ENCODE data around the gene KAZN. TPM values are rescaled to one million over a fixed set of nuclear protein-coding genes. Genes with fewer than 3 reads are reported as not detected.

Gene KAZN
- polyA plus RNA-seq, 2 of the 4 experiments (the other 2 are of a cell fraction) = 1.3 to 1.9 TPM

GRCh38 chr1:14897080-14897449, 298.6 kb downstream of the KAZN start:
- no peak overlapping the region for H3K27ac ChIP-seq
- ATAC-seq = peak in 1 of 2 experiments; percentile 56; a peak in 1 of 6 replicates
- DNase-seq (ENCODE audit: low read depth in 1 of 2, low spot score in 1 of 2) = peak in 1 of 2 experiments; percentile 46
- ChIA-PET POLR2A (no interaction called here), CTCF (interaction anchor here (1.1 to 1.2 kb wide), 2 partner anchors 18 to 150 kb away, joined by 3 read pairs; no protein-coding TSS in a partner anchor)
- H3K9me3 ChIP-seq = no peaks in the 10 kb centered on the region
- H3K4me3 ChIP-seq = no peak overlapping the region
- no peaks in the 10 kb centered on the region for H3K4me1 ChIP-seq
- H3K4me2 ChIP-seq = no peak overlapping the region
- no peak for FAIRE-seq
- TF ChIP-seq USF2 (IDR thresholded peaks at IDR 0.05) (peak; percentile 70), JUNB (IDR thresholded peaks at IDR 0.05) (no peak), CBX8 (IDR thresholded peaks at IDR 0.05) (no peak), E2F6 (IDR thresholded peaks at IDR 0.05; ENCODE audit: borderline replicate concordance, low read depth) (no peak), KDM1A (IDR thresholded peaks at IDR 0.05; ENCODE audit: low read depth) (no peak), NR3C1 (IDR thresholded peaks at IDR 0.05) (no peak)

GRCh38 chr1:14897547-14897946, 299.1 kb downstream of the KAZN start:
- TF ChIP-seq NFE2L2 (conservative IDR thresholded peaks at IDR 0.05; ENCODE audit: low read length) = no peak
- TF ChIP-seq PHF8 (IDR thresholded peaks at IDR 0.05; ENCODE audit: borderline replicate concordance, low read depth) = no peak
- TF ChIP-seq FOXS1 (CRISPR knock-in tag; IDR thresholded peaks at IDR 0.05) = no peak
- no peak for TF ChIP-seq HEYL (CRISPR knock-in tag; IDR thresholded peaks at IDR 0.05)
- no peak for TF ChIP-seq CTCF (IDR thresholded peaks at IDR 0.05)
- TF ChIP-seq RCOR1 (IDR thresholded peaks at IDR 0.05; ENCODE audit: low read depth, low read length) = no peak
- no peak for TF ChIP-seq ESRRA (IDR thresholded peaks at IDR 0.05; ENCODE audit: borderline replicate concordance, low read length)
- no peak for TF ChIP-seq USF2 (IDR thresholded peaks at IDR 0.05)
- TF ChIP-seq HOXB5 (CRISPR knock-in tag; IDR thresholded peaks at IDR 0.05) = no peak
- TF ChIP-seq POLR2AphosphoS2 (conservative IDR thresholded peaks at IDR 0.05; ENCODE audit: low read length) = no peak
- no peak for TF ChIP-seq NR3C1 (IDR thresholded peaks at IDR 0.05)
- no peak for TF ChIP-seq MAZ (IDR thresholded peaks at IDR 0.05; ENCODE audit: borderline replicate concordance, low read depth, low read length)
- TF ChIP-seq CHD2 (IDR thresholded peaks at IDR 0.05; ENCODE audit: low read length, partially characterized antibody) = no peak
- no peak for TF ChIP-seq RAD21 (conservative IDR thresholded peaks at IDR 0.05 in 1 of 2, IDR thresholded peaks at IDR 0.05 in 1 of 2)
- TF ChIP-seq RFX5 (IDR thresholded peaks at IDR 0.05) = no peak
- no peak for TF ChIP-seq MYC (IDR thresholded peaks at IDR 0.05; ENCODE audit: borderline replicate concordance, low read length)
- no peak for TF ChIP-seq TFCP2L1 (CRISPR knock-in tag; IDR thresholded peaks at IDR 0.05)
- TF ChIP-seq KDM5A (IDR thresholded peaks at IDR 0.05) = no peak
- no peak overlapping the region for H3K4me3 ChIP-seq
- WGBS (ENCODE audit: missing lambda C conversion rate) = 17% methylated on average over 4 of the region's 4 CpGs
- H3K27ac ChIP-seq = no peak overlapping the region
- H3K4me1 ChIP-seq = no peaks in the 10 kb centered on the region
- ATAC-seq (no peak), DNase-seq (ENCODE audit: low read depth in 1 of 2, low spot score in 1 of 2) (no peak), FAIRE-seq (no peak)
- H3K4me2 ChIP-seq = no peak overlapping the region
- H3K9me3 ChIP-seq = no peaks in the 10 kb centered on the region
- CTCF ChIA-PET = interaction anchor here (1.2 kb wide), 1 partner anchor 149 kb away, joined by 3 read pairs; no protein-coding TSS in a partner anchor
- POLR2A ChIA-PET = no interaction called here

All from A549 (cell line).